Heart left ventricle (tissue), 16 donors: ENCODE results near the gene NCAM1. TPM values are rescaled to one million over a fixed set of nuclear protein-coding genes. Genes with fewer than 3 reads are reported as not detected.
A peak's percentile ranks its signal among the peaks of the same experiment; 100 is the strongest.

Experiments
- ATAC-seq, 4 donors: fragments of 200-7000 bp; cut with Tn5 transposase; one replicate each; pipeline ENCODE4 v1.9.1; 2020 to 2022; ENCODE audit warnings: moderate library complexity in 4 of 4, mild to moderate bottlenecking in 3 of 4, moderate number of reproducible peaks in 1 of 4
- DNase-seq, 5 donors: peaks; one replicate each; pipeline ENCODE4 v3.0.0-alpha.2; 2020
- H3K27ac ChIP-seq, 12 donors: fragments of 200-600 bp; sonication (generic) in 4 of 12; one replicate each; pipeline versions ENCODE4 v1.5.0 to v1.8.0; 2016 to 2022; ENCODE audit warnings: mild to moderate bottlenecking in 2 of 12
- H3K27me3 ChIP-seq, 9 donors: fragments of 200-600 bp; sonication (generic) in 2 of 9; one replicate each; pipeline versions ENCODE4 v1.5.1 to v1.8.0; 2016 to 2022; ENCODE audit warnings: mild to moderate bottlenecking in 3 of 9
- H3K36me3 ChIP-seq, 9 donors: fragments of 200-600 bp; sonication (generic) in 2 of 9; one replicate each; pipeline versions ENCODE4 v1.5.0 to v1.8.0; 2018 to 2022; ENCODE audit warnings: mild to moderate bottlenecking in 2 of 9
- H3K4me1 ChIP-seq, 12 donors: fragments of 200-600 bp; sonication (generic) in 4 of 12; one replicate each; pipeline versions ENCODE4 v1.5.0 to v1.8.0; 2016 to 2022; ENCODE audit warnings: mild to moderate bottlenecking in 3 of 12
- H3K4me3 ChIP-seq, 12 donors: fragments of 200-600 bp; sonication (generic) in 4 of 12; one replicate each; pipeline versions ENCODE4 v1.5.0 to v1.8.0; 2017 to 2022; ENCODE audit warnings: mild to moderate bottlenecking in 9 of 12, moderate library complexity in 4 of 12
- H3K9me3 ChIP-seq, 12 donors: fragments of 200-600 bp; sonication (generic) in 4 of 12; one replicate each; pipeline versions ENCODE4 v1.5.0 to v1.8.0; 2016 to 2022; ENCODE audit warnings: mild to moderate bottlenecking in 1 of 12
- POLR2A ChIP-seq, 2 donors: fragments of 450-650 bp; IDR thresholded peaks; one replicate each; pipeline ENCODE4 v1.6.1; 2017; ENCODE audit warnings: antibody characterized with exemption in 2 of 2, mild to moderate bottlenecking in 2 of 2, moderate library complexity in 2 of 2
- WGBS, 4 donors: extraction: QIAGEN DNeasy Blood & Tissue Kit in 2 of 4; methylation state at CpG; one replicate each; pipeline versions ENCODE4 v1.1.5 to v1.1.7; 2013 to 2018; 5-methylcytosine and 5-hydroxymethylcytosine counted together
- intact Hi-C, 10 donors: fragments of 100-400 bp; cut with DNase I; formaldehyde crosslinking; loops; one replicate each; pipeline versions ENCODE4 v1.11.1 to v1.14.2; 2022
- polyA plus RNA-seq, 2 donors: library from polyadenylated mRNA; stranded (reverse); fragments of 200-250 nt; gene quantifications; one replicate each; pipeline ENCODE4 v1.2.3, GENCODE V29; 2013
- total RNA-seq, 9 donors: library from RNA; depleted of rRNA in 2 of 9; stranded (reverse); fragments of >200 nt in 2 of 9; fragmentation: NEBNext Ultra II Directional in 3 of 9; extraction: Animal tissue kit (Norgen Biotek cat#: 25700) in 3 of 9; gene quantifications; one replicate each; pipeline versions ENCODE4 v1.1.0 to v1.2.4, GENCODE V29; 2016 to 2023
- TF ChIP-seq, protein P1 (sequence below), 12 donors: fragments of 200-600 bp; sonication (generic) in 4 of 12; IDR thresholded peaks; one replicate each; pipeline versions ENCODE4 v1.5.0 to v1.8.0; 2018 to 2022; ENCODE audit warnings: antibody characterized with exemption in 12 of 12, mild to moderate bottlenecking in 5 of 12
- donor health status: ischemic (EF 13 %, LVEDD 7.1; RV severe dilation, severe dysfunction).
- donor health status: healthy with polysubstance abuse.
- donor health status: DM: no; HTN: yes; CAD: no.
- donor health status: DM: no; HTN: no; CAD: no.
- donor health status: ischemic (EF 25% LVEDD 6.9; RV normal size, moderate dysfunction).
- donor health status: ischemic (EF 25% LVEDD 5.7; RV mildly dilated, moderate dysfunction).
- donor health status: healthy.
- donor health status: DM: yes; HTN: yes; CAD: no.
- donor health status: ischemic (EF 35%, LVEDD 5.7; RV mildly dilated, moderate dysfunction).
- donor health status: nonischemic (EF 11% LVEDD 7.7; RV severe dilation, severe dysfunction).
- donor health status: DM: yes; HTN: yes; CAD: no.
- donor health status: PGD.
- donor health status: ischemic (EF 29% LVEDD 5.4; RV normal size, mild dysfunction).
- donor health status: nonischemic (EF 23%, LVEDD 6.1; RV moderate dilation, normal function).

NCAM1 gene
- total and polyA plus RNA-seq, 11 donors, result 78.0 to 753 (median 389) TPM

DNA sequence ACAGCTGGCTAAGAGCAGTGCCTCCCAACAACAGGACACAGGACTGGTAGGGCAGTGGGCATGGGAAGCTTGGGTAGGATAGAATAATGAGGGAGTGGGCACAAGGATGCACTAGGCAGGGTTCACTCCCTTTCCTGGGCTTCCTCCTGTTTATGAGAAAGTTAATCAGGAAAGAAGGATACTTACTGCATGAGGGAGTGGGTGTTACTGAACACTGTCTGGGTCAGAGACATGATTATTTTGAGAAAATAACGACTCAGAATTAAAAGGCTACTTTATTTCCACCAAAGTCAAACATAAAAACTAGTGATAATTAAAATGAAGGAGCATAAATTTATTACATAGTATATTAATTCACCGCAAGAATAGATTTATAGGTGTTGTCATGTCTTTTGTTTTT is 35.8 kb downstream of the NCAM1 start:
- Histone ChIP-seq H3K9me3 (peaks cover 0 to 16% (median 0%) of the 10 kb centered on the region in 12 donors), H3K27ac (no peak overlapping the region), H3K4me3 (no peak overlapping the region), H3K27me3 (no peaks in the 10 kb centered on the region), H3K4me1 (peaks cover 0 to 53% (median 14%) of the 10 kb centered on the region in 12 donors), H3K36me3 (no peaks in the 10 kb centered on the region)
- intact Hi-C loops, result no loop called here
- no peak for DNase-seq
- 65 to 78% (median 69%) methylated on average over 2 of the region's 2 CpGs for WGBS, 4 donors
- ATAC-seq, result peak in 1 of 4 donors; percentile 20
- no peak for TF ChIP-seq POLR2A (IDR thresholded peaks at IDR 0.05)
- TF ChIP-seq, protein P1, sequence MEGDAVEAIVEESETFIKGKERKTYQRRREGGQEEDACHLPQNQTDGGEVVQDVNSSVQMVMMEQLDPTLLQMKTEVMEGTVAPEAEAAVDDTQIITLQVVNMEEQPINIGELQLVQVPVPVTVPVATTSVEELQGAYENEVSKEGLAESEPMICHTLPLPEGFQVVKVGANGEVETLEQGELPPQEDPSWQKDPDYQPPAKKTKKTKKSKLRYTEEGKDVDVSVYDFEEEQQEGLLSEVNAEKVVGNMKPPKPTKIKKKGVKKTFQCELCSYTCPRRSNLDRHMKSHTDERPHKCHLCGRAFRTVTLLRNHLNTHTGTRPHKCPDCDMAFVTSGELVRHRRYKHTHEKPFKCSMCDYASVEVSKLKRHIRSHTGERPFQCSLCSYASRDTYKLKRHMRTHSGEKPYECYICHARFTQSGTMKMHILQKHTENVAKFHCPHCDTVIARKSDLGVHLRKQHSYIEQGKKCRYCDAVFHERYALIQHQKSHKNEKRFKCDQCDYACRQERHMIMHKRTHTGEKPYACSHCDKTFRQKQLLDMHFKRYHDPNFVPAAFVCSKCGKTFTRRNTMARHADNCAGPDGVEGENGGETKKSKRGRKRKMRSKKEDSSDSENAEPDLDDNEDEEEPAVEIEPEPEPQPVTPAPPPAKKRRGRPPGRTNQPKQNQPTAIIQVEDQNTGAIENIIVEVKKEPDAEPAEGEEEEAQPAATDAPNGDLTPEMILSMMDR (IDR thresholded peaks at IDR 0.05), result no peak

DNA sequence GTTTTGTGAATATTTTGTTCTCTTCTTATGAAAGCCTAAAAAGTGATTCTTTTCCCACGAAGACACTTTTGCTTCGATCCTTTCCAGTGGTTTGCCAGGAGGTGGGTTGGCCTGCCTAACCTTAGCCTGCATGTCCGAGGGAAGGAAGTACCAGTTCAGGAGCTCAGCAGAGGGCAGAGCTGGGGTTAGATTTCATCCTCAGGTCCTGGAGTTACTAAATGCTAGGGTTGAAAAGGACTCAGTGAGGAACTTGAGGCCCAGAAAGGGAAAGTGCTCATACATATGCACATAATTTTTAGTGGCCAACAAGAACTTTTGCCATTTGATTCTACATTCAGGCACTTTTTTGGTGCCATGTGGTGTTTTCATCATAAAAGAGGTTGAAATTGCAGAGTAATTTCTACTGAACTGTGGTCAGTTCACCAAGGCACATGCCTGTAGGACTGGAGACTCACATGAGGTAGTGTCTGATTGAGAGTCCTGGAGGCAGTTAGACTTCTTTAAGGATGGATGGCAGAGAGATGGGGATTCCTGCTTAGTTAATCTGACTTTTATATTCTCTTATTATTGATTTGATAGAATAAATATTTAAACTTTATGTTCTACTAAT is 36.7 kb downstream of the NCAM1 start:
- intact Hi-C loops, result no loop called here
- Histone ChIP-seq H3K4me3 (no peak overlapping the region), H3K27ac (no peak overlapping the region), H3K36me3 (no peaks in the 10 kb centered on the region), H3K4me1 (peaks cover 0 to 60% (median 18%) of the 10 kb centered on the region in 12 donors), H3K27me3 (no peaks in the 10 kb centered on the region), H3K9me3 (peaks cover 0 to 15% (median 0%) of the 10 kb centered on the region in 12 donors)
- peak in 1 of 4 donors; percentile 56 for ATAC-seq
- no peak for TF ChIP-seq POLR2A (IDR thresholded peaks at IDR 0.05)
- TF ChIP-seq, protein P1 (IDR thresholded peaks at IDR 0.05), result no peak
- 48 to 65% (median 56%) methylated on average over 3 of the region's 3 CpGs for WGBS, 4 donors
- DNase-seq, result no peak

DNA sequence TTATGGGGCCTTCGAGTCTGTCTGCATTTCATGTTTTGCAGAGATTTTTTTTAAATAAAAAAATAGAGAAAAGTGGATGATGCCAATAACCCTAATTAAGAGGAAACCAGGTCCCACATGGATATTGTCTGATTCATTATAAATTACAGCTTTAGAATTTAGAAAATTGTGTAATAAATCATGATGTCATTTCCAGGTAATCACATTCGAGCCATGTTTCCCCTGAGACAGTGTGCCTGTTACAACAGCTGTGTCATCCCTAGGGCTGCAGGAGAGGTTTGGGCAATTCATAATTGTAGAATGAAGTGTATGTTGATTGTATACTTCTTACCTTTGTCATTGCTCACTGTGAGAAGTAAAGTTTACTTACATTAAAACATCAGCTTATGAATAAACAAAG is 38.3 kb downstream of the NCAM1 start:
- DNase-seq, result no peak
- no peaks in the 10 kb centered on the region for H3K36me3 ChIP-seq
- no peak overlapping the region for H3K27ac ChIP-seq
- H3K9me3 ChIP-seq, result peaks cover 0 to under 1% (median 0%) of the 10 kb centered on the region in 12 donors
- no peak for ATAC-seq
- H3K4me3 ChIP-seq, result no peak overlapping the region
- peaks cover 0 to 60% (median 18%) of the 10 kb centered on the region in 12 donors for H3K4me1 ChIP-seq
- intact Hi-C loops, result no loop called here
- no peak for TF ChIP-seq POLR2A (IDR thresholded peaks at IDR 0.05)
- no peaks in the 10 kb centered on the region for H3K27me3 ChIP-seq
- WGBS, 4 donors, result 61 to 67% (median 65%) methylated on average over 2 of the region's 2 CpGs

DNA sequence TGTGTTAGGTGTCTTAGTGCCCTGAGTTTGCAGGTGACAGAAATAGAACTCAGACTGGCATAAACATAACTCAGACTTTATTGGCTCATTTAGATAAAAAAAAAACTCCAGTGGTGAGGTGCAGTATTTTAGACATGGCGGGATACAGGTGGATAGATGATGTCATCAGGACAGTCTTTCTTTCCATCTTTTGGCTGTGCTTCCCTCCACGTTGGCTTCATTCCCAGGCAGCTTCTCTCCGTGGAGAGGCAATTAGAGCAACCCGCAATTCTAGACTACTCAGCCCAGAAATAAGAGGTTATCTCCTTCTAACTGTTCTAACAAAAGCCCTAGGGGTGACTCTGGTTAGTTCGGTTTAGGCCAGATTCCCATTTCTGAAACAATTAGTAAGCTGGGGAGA is 40.5 kb downstream of the NCAM1 start:
- H3K27ac ChIP-seq, result no peak overlapping the region
- no peaks in the 10 kb centered on the region for H3K9me3 ChIP-seq
- no peak overlapping the region for H3K4me3 ChIP-seq
- intact Hi-C loops, result loop anchor here in 1 of 10 donors (10.0 kb wide), 1 partner anchor 63 kb away; no protein-coding TSS in a partner anchor
- WGBS, 4 donors, result 19 to 30% (median 24%) methylated on average over 5 of the region's 5 CpGs
- no peaks in the 10 kb centered on the region for H3K36me3 ChIP-seq
- no peak for DNase-seq
- H3K27me3 ChIP-seq, result no peaks in the 10 kb centered on the region
- TF ChIP-seq POLR2A (IDR thresholded peaks at IDR 0.05), result no peak
- TF ChIP-seq, protein P1 (IDR thresholded peaks at IDR 0.05), result no peak
- peak in 1 of 4 donors; percentile 11 for ATAC-seq
- peaks cover 0 to 50% (median 13%) of the 10 kb centered on the region in 12 donors for H3K4me1 ChIP-seq
